Ishikawa (cell line): Measurements from ENCODE around the gene TESPA1.

Experiments
- CEBPB ChIP-seq: IDR thresholded peaks from 2 replicates; pipeline ENCODE4 v1.6.1; 2012
- CREB1 ChIP-seq: IDR thresholded peaks from 2 replicates; pipeline ENCODE4 v1.6.1; 2012; ENCODE audit warnings: low read depth
- EGR1 ChIP-seq: IDR thresholded peaks from 2 replicates; pipeline ENCODE4 v1.6.1; 2012
- EP300 ChIP-seq: IDR thresholded peaks from 2 replicates; pipeline ENCODE4 v1.6.1; 2012; ENCODE audit warnings: borderline replicate concordance
- FOXM1 ChIP-seq: IDR thresholded peaks from 2 replicates; pipeline ENCODE4 v1.6.1; 2012; ENCODE audit warnings: low read depth, borderline replicate concordance
- MAX ChIP-seq: IDR thresholded peaks from 2 replicates; pipeline ENCODE4 v1.6.1; 2012
- NFIC ChIP-seq: IDR thresholded peaks from 2 replicates; pipeline ENCODE4 v1.6.1; 2012
- RAD21 ChIP-seq: IDR thresholded peaks from 2 replicates; pipeline ENCODE4 v1.6.1; 2012; ENCODE audit warnings: low read depth
- TAF1 ChIP-seq: IDR thresholded peaks from 2 replicates; pipeline ENCODE4 v1.6.1; 2012; ENCODE audit warnings: low read depth, mild to moderate bottlenecking
- TCF12 ChIP-seq: IDR thresholded peaks from 2 replicates; pipeline ENCODE4 v1.6.1; 2012; ENCODE audit warnings: low read depth
- TEAD4 ChIP-seq: IDR thresholded peaks from 2 replicates; pipeline ENCODE4 v1.6.1; 2012
- USF1 ChIP-seq: IDR thresholded peaks from 2 replicates; pipeline ENCODE4 v1.6.1; 2012
- YY1 ChIP-seq: IDR thresholded peaks from 2 replicates; pipeline ENCODE4 v1.6.1; 2012; ENCODE audit warnings: low read depth
- ZBTB7A ChIP-seq: IDR thresholded peaks from 2 replicates; pipeline ENCODE4 v1.6.1; 2012; ENCODE audit warnings: low read depth
- TF ChIP-seq, protein P1 (sequence below): IDR thresholded peaks from 2 replicates; pipeline ENCODE4 v1.6.1; 2012; ENCODE audit warnings: low read depth, mild to moderate bottlenecking

TESPA1 gene

GRCh38 chr12:55017416-55017925, 32.9 kb upstream of the TESPA1 start:
- no peak for TF ChIP-seq CREB1
- TF ChIP-seq TCF12, result no peak
- TF ChIP-seq MAX, result no peak
- no peak for TF ChIP-seq CEBPB
- no peak for TF ChIP-seq EP300
- TF ChIP-seq, protein P1, sequence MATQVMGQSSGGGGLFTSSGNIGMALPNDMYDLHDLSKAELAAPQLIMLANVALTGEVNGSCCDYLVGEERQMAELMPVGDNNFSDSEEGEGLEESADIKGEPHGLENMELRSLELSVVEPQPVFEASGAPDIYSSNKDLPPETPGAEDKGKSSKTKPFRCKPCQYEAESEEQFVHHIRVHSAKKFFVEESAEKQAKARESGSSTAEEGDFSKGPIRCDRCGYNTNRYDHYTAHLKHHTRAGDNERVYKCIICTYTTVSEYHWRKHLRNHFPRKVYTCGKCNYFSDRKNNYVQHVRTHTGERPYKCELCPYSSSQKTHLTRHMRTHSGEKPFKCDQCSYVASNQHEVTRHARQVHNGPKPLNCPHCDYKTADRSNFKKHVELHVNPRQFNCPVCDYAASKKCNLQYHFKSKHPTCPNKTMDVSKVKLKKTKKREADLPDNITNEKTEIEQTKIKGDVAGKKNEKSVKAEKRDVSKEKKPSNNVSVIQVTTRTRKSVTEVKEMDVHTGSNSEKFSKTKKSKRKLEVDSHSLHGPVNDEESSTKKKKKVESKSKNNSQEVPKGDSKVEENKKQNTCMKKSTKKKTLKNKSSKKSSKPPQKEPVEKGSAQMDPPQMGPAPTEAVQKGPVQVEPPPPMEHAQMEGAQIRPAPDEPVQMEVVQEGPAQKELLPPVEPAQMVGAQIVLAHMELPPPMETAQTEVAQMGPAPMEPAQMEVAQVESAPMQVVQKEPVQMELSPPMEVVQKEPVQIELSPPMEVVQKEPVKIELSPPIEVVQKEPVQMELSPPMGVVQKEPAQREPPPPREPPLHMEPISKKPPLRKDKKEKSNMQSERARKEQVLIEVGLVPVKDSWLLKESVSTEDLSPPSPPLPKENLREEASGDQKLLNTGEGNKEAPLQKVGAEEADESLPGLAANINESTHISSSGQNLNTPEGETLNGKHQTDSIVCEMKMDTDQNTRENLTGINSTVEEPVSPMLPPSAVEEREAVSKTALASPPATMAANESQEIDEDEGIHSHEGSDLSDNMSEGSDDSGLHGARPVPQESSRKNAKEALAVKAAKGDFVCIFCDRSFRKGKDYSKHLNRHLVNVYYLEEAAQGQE, result no peak
- TF ChIP-seq NFIC, result no peak
- no peak for TF ChIP-seq TEAD4

GRCh38 chr12:55008944-55009585, 24.5 kb upstream of the TESPA1 start:
- TF ChIP-seq TEAD4 (no peak), CREB1 (no peak), FOXM1 (no peak), USF1 (no peak)

GRCh38 chr12:55002355-55002754, 17.8 kb upstream of the TESPA1 start:
- TF ChIP-seq TAF1, result no peak
- TF ChIP-seq ZBTB7A, result no peak
- no peak for TF ChIP-seq TCF12
- no peak for TF ChIP-seq EP300
- no peak for TF ChIP-seq EGR1
- TF ChIP-seq CREB1, result no peak
- no peak for TF ChIP-seq YY1
- TF ChIP-seq FOXM1, result no peak
- TF ChIP-seq, protein P1, result no peak

DNA sequence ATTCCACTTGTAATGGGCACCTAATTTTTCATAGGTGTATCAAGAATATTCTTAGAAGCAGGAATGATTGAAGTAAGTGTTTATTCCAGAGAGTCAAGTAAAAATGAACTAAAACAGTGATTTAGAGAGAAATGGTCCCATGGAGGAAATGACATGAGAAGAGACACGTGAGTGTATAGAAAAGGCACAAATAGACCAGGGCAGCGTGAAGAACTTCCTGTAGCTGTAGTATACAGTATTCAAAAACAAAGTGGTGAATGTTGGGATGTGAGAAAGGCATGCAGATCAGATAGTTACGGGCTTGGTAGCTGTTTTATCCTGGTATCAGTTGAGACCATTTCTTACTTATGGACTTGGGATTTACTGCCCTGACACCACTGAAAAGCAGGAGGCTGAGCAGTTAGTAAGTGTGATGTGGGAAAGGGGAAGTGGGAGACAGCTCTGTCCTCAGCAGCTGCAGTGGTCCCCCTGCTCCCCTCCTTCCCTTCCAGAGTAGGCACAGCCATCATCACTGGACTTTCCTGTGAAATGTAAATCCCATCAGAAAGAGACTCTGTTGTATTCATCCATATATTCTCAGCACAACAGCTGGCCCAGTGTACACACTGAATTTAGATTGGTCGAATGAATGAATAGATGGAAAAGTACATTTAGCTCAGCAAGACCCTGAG, 16.8 kb upstream of the TESPA1 start:
- TF ChIP-seq NFIC (no peak), ZBTB7A (no peak), MAX (no peak), USF1 (no peak), CEBPB (no peak), TEAD4 (no peak)
- TF ChIP-seq, protein P1, result no peak

DNA sequence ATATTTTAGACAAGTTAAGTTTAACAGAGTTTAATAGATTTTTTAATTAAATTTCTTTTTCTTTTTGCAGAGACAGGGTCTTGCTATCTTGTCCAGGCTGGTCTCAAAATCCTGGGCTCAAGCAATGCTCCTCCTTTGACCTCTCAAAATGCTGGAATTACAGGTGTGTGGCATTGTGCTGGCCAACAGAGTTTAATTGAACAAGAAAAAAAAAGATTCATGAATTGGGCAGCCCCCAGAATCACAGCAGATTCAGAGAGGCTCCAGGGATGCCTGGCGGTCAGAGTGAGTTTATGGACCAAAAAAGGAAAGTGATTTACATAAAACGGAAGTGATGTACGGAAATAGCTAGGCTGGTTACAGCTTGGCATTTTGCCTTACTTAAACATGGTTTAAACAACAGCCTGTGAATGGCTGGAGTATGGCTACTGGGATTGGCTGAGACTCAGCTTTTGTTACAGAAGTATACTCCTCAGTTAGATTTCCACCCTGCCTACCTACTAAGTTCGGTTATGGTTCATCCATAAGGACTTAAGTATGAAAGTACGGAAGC, 14.5 kb upstream of the TESPA1 start:
- TF ChIP-seq TAF1 (no peak), RAD21 (no peak), MAX (no peak), CREB1 (no peak), TCF12 (no peak), TEAD4 (no peak), EGR1 (no peak), CEBPB (no peak), NFIC (no peak), FOXM1 (no peak), USF1 (no peak), YY1 (no peak), ZBTB7A (no peak), EP300 (no peak)
- TF ChIP-seq, protein P1, result no peak
